Measurements from ENCODE around the gene WDR45B.
"Not testable (repeated sequence)": the region's sequence is repeated elsewhere in the genome, so short reads cannot be mapped to it uniquely, and the experiment has no call there.

The WDR45B gene

DNA sequence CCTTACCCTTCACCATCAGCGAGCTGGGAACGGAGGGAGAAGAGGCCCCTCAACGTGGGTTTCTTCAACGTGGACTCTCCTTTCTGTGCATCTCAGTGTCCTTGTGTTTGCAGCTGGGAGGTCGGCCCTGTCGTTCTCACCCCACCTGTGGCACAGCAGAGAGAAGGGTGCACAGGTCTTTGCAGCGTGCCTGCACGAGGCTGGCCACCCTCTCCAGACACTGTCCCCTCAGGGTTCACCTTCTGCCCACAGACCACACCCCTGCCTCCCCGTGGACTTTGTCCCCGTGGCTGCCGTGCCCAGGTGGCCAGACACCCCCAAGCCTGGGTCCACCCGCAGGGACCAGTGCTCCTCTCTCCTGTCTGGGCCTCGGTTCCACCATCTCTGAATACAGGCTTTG is 7.3 kb upstream of the WDR45B start:
- no peak for DNase-seq

DNA sequence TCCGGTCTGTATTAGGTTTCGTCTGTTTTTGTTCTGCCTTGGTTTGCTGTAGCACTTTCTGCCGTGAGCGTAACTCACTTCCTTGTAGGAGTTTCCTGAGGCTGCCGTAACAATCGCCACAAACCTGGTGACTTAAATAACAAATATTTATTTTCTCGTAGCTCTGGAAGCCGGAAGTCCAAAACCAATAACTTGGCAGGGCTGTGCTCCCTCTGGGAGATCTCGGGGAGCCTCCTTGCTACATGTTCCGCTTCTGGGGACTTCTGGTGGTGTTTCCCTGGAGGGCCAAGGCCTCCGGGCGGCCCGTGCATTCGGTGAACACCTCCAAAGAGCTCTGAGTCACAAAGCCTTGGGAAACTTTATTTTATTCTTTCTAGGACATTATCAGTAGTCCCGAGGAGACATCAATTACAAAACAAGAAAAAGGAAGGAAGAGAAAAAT is 6.8 kb upstream of the WDR45B start:
- DNase-seq: no peak

DNA sequence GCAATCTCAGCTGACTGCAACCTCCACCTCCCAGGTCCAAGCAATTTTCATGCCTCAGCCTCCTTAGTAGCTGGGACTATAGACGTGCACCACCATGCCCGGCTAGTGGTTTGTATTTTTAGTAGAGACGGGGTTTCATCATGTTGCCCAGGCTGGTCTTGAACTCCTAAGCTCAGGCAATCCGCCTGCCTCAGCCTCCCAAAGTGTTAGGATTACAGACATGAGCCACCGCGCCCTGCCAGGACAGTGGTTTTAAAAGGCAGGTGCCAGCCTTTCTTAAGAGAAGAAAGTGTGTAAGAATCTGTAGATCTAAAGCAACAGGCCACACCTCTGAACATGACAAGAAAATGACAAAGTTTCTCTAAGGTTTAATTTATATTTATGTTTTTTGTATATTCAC is 6.4 kb upstream of the WDR45B start:
- not testable (repeated sequence) for DNase-seq

DNA sequence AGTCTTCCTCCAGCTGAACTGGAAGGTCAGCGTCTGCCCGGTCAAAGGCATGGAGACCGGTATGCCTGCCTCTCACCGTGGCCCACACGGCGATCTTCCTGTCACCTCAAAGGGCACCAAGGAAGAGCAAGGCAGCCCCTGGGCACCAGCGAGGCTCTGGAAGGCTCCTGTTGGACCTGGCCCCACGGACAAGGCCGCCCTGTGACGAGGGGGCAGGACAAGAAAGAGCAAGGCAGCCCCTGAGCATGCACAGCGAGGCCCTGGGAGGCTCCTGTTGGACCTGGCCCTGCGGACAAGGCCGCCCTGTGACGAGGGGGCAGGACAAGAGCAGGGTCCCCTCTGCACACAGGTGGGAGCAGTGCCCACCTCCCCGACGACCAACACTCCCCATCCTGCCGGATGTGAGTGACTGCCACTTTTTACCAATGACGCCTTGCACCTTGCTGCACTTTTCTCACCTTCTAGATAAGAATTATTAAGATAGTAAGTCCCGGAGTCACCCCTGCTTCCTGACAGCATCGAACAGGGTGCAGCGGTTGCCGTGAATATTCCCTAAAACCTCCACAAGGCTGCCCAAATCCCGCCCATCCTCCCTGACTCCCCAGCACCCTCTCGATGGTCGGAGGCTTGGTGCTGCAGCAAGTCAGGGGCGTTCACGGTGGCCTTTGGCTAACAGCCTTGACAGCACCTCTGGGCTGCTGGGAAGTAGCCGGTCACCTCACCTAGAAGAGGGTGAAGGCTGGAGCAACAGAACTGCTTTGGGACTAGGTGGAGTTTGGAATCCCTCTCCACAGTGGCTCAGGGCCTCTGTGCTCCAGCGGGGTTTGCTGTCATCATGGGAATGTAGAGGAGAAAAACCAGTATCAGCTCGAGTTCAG is 5.6 kb upstream of the WDR45B start:
- no peak for DNase-seq

- no peak for DNase-seq
Observed at GRCh38 chr17:82650723-82651122, 2.5 kb upstream of the WDR45B start.

DNA sequence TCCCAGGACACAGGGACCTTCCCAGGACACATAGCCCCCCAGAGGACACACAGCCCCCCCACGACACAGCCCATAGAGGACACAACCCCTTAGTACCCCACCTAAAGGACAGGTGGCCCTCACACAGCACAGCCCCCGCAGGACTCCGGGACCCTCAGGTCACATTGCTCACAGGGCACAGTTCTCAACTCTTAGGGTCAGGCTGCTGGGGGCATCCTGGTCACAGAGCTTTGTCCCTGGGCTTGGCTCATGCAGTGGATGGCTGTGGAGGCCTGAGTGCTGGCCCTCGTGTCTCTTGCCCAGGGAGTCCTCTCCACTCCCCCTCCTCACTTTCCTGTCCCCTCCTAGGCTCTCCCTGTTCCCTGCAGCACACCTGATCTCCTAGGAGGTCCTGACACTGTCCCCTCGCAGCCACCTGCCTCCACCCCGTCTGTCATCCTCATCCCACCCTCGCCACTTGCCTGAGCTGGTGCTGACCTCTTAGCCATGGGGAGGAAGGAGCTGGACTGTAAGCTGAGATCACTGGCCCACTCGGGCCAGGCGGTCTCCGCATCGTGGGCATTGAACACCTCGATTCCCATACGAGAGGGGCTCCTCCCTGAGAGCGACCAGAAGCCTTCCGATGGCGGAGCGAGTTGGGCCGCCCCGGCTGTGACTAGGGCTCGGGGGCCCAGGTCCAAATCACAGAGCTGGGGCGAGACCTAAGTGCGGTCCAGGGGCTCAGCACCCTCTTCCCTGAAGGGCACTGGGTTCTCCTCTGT is 1.4 kb upstream of the WDR45B start:
- DNase-seq: no peak

DNA sequence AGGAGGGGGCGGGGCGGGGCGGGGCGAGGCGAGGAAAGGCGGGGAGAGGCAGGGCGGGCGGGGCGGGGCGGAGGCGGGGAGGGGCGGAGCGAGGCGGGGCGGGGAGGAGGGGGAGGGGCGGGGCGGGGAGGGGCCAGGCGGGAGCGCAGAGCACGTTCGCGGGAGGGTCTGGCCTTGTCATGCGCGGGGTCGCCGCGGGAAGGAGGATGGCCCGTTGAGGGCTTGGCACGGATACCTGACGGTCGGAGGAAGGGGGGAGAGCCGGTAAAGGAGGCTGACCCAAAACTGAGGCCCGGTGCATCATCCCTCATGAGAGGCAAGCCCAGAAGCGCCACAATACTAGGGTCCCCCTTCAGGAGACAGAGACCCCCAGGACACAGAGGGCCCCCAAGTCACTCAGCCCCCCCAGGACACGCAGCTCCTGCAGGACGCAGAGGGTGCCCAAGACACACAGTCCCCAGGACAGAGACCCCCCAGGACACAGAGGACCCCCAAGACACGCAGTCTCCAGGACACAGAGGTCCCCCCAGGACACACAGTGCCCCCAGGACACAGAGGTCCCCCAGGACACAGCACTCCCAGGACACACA is 593 bp upstream of the WDR45B start:
- DNase-seq: peak; percentile 56

- no peak for DNase-seq
Observed at GRCh38 chr17:82647593-82648164, 565 bp downstream of the WDR45B start.

DNA sequence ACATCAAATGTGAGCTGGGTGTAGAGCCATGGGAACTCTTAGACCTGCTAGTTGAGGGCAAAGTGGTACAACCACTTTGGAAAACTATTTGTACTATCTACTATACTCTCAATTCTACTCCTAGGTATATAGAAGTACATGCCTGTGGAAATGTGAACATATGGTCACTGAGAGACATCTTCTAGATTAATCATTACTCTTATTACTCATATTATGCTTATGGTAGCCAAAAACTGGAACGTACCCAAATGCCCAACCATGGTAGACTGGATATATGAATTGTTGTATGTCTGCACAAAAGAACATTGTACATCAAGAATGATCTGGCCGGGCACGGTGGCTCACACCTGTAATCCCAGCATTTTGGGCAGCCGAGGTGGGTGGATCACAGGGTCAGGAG is 2.7 kb downstream of the WDR45B start:
- DNase-seq: no peak

DNA sequence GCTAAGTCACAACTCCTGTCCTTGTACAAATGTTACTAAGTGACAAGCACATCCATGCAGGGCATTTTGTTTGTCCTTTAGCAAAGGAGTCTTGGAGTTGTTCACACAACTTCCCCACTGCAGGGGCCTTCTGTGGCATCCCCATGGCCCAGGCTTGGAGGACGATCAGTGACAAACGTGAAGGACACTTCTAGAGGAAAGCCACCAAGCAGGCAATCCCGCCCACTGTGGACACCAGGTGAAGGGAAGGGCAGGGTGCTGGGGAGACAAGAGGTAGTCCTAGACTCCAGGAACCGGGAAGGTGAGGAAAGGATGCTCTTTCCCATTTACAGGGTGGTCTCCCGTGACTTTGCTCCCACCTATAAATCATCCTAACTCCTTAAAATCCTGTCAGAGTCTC is 4.1 kb downstream of the WDR45B start:
- no peak for DNase-seq

DNA sequence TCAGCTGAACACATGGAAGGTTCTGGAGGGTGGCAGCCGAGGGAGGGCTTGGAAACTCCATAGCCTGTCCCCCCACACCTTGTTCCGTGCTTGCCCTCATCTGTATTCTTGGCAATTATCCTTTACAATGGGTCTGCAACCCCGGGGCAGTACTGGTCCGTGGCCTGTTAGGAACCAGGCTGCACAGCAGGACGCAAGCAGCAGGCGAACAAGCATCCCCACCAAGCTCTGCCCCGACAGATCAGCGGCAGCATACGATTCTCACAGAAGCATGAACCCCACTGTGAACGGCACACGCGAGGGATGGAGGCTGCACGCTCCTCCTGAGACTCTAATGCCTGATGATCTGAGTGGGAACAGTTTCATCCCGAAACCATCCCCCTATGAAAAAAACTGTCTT is 6.2 kb downstream of the WDR45B start:
- DNase-seq: no peak

- DNase-seq: no peak
Observed at GRCh38 chr17:82640036-82640435, 8.2 kb downstream of the WDR45B start.

DNA sequence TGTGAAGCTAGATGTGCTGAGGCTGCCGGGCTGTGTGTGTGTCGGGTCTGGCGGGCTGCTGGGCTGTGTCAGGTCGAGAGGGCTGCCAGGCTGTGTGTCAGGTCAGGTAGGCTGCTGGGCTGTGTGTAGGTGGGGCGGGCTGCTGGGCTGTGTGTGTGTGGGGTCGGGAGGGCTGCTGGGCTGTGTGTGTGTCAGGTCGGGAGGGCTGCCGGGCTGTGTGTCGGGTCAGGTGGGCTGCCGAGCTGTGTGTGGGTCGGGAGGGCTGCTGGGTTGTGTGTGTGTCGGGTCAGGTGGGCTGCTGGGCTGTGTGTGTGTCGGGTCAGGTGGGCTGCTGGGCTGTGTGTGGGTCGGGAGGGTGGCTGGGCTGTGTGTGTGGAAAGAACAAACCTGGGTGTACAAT is 8.6 kb downstream of the WDR45B start:
- DNase-seq: no peak

DNA sequence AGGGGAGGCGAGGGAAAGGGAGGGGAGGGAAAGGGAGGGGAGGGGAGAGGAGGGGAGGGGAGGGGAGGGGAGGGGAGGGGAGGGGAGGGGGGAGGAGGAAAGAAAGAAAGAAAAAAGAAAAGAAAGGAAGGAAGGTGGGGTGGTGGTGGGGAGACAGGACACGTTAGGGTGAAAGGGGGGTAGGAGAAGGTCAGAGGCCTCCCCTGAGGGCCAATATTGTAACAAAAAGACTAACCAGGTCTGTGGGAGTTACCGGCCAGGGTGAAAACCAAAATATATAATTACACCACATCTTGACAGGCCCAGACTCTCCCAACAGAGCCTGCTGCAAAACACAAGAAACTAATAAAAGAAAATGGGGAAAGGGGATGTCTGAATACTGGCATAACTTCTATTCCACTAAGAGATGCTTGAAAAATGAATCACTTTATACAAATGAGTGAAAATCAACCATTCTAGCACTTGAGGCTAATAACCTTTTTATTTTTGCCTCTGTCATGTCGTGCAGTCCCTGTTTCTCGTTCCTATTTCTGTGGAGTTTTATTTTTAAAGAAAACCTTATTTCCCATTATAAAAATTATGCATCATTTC is 10.0 kb downstream of the WDR45B start:
- no peak for DNase-seq

GRCh38 chr17:82636626-82637598 is 11.3 kb downstream of the WDR45B start:
- DNase-seq: no peak

DNA sequence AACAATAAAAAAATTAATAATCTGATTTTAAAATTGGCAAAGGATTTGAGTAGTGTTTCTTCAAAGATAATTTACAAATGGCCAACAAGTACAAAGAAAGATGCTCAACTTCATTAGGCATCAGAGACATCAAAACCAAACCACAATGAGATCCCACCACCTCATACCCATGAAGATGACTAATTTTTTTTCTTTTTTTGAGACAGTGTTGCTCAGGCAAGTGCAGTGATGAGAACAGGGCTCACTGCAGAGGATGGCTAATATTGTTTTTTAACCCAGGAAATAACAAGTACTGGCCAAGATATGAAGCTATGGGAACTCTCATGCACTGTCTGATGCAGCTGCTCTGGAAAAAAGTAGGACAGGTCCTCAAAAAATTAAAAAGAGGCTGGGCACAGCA is 14.9 kb downstream of the WDR45B start:
- no peak for DNase-seq

- DNase-seq: no peak
Observed at GRCh38 chr17:82632451-82632850, 15.8 kb downstream of the WDR45B start.

DNA sequence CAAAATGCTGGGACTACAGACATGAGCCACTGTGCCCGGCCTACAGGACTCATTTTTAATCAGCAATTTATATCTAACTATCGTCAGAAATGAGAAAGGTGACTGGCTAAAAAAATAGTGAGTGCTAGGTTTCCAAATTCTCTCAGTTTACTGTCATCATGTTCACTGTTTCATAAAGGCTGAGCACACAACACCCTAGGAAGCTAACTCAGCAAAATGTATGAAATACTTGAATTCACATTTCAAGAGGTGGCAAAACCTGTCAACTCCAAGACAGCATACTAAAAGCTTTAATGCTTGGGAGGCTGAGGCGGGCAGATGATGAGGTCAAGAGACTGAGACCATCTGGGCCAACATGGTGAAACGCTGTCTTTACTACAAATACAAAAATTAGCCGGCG is 16.7 kb downstream of the WDR45B start:
- no peak for DNase-seq

- DNase-seq: no peak
Observed at GRCh38 chr17:82630212-82630611, 18.0 kb downstream of the WDR45B start.

GRCh38 chr17:82629748-82630147 is 18.5 kb downstream of the WDR45B start:
- DNase-seq: no peak

DNA sequence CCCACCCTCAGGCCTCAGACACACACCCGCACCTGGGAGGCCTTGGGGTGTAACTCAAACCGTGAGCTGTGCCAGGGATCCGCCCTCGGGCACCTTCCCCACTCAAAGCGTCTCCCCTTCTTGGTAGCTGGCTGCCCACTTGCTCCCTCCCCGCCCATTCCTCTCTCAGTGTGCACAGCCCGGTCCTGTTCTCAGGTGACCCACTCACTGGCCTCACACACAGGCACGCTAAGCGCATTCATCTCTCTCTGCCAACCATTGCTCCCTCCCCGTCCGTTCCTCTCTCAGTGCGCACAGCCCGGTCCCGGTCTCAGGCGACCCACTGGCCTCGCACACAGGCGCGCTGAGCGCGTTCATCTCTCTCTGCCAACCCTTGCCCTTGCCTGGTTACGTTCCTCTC is 20.8 kb downstream of the WDR45B start:
- no peak for DNase-seq

DNA sequence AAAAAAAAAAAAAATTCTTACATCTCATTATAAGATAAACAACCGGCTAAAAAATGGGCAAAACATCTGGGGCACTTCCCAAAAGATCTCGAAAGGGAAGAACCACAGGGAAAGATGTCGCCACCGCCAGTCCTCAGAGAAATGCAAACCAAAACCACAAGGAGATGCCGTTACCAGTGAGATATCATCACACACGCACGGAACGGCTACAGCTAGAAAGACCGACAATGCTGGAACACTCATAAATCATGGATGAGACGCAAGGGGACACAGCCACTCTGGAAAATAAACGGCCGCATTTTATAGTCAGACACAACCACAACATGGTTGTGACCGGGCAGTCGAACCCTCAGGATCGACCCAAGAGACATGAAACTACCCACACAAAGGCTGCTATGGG is 24.5 kb downstream of the WDR45B start:
- DNase-seq: no peak

Measured in left hindlimb (tissue), 1 donor.